CD1c-positive myeloid dendritic cell (primary cell): ENCODE results near the gene KIF21B.
A peak's percentile ranks its signal among the peaks of the same experiment; 100 is the strongest.

Source experiments
- DNase-seq: peaks from one replicate; pipeline ENCODE4 v3.0.0-alpha.2; 2016; ENCODE audit errors: extremely low spot score

KIF21B gene

GRCh38 chr1:200999667-201000066 lies 23.8 kb downstream of the KIF21B start:
- DNase-seq: no peak

GRCh38 chr1:200998323-200998722 lies 25.2 kb downstream of the KIF21B start:
- DNase-seq: no peak

GRCh38 chr1:200992382-200993048 lies 31.0 kb downstream of the KIF21B start:
- DNase-seq: no peak

GRCh38 chr1:200991097-200991614 lies 32.4 kb downstream of the KIF21B start:
- no peak for DNase-seq

GRCh38 chr1:200990114-200990513 lies 33.4 kb downstream of the KIF21B start:
- DNase-seq: no peak

- no peak for DNase-seq
These were observed 34.2 kb downstream of the KIF21B start for GRCh38 chr1:200989337-200989736.

DNA sequence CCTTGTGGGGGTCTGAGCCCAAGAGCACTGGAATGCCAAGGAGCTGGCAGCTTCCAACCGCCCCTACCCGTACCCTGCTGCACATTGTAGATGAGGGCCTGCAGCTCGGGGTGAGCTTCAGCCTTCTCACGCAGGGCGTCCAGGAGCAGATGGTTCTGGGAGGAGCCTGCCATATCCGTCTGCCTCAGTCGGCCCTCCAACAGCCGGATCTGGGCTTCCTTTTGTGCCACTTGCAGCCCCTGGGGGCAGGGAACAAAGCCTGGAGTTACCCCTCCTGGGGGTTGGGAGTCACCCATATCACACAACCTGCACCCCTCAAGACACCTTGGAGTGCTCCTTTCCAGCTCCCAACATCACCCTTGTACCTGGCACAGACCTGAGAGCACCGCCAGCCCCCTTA lies 34.8 kb downstream of the KIF21B start:
- DNase-seq: no peak

DNA sequence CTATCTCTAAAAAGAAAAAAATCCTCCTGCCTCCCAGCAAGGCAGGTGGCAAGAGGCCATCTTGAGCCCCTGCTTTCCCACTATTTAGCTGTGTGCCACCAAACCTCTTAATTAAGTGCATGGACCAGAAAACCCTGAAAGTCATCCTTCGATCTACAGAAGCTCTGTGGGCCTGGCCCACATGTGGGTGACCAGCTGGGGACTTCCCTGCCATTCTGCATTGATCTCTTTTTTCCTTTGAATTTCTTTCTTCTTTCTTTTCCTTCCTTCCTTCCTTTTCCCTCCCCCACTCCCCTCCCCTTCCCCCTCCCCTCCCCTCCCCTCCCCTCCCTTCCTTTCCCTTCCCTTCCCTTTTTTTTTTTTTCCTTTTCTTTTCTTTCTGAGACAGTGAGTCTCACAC lies 38.0 kb downstream of the KIF21B start:
- DNase-seq: no peak

DNA sequence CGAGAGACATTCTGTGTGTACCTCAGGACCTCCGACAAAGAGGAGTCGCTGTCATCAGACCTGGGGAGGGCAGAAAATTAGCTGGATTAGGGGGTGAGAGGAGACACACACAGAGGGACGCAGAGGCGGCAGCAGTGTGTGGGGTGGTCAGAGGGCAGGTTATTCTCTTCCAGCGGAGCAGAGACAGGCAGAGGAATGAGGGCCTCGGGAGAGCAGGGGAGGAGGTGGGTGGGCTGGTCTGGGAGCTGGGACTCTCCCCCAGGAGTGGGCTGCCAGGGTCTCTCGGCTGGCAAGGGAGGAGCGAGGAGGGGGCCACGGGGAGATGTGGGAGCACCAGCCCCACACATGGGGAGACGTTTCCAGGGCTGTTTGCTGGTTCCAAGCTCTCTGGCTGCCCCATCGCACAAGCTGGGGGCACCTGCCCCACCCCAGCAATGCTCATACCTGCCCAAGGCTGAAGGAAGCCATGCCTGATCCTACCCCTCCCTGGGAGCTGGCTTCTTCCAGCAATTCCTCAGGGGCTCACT lies 40.4 kb downstream of the KIF21B start:
- no peak for DNase-seq

- DNase-seq: no peak
These were observed 41.2 kb downstream of the KIF21B start for GRCh38 chr1:200982071-200982945.

- no peak for DNase-seq
These were observed 42.2 kb downstream of the KIF21B start for GRCh38 chr1:200981278-200981677.

- no peak for DNase-seq
These were observed 42.6 kb downstream of the KIF21B start for GRCh38 chr1:200980873-200981272.

DNA sequence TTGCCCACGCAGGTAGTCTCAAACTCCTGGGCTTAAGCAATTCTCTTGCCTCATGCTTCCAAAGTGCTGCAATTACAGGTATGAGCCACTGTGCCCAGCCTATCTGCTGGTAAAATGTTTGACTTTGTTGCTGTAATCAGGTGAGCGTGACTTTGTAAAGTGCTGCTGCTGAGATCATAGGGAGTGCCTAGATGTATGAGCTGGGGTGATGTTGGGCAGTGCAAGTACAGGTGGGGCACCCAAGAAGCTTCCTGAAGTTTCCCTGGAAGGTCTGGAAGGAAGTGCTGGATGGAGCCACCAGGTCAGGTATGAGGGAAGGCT lies 43.1 kb downstream of the KIF21B start:
- no peak for DNase-seq

- peak; percentile 60 for DNase-seq
These were observed 43.7 kb downstream of the KIF21B start for GRCh38 chr1:200979574-200980451.

- DNase-seq: no peak
These were observed 46.3 kb downstream of the KIF21B start for GRCh38 chr1:200977071-200977754.

DNA sequence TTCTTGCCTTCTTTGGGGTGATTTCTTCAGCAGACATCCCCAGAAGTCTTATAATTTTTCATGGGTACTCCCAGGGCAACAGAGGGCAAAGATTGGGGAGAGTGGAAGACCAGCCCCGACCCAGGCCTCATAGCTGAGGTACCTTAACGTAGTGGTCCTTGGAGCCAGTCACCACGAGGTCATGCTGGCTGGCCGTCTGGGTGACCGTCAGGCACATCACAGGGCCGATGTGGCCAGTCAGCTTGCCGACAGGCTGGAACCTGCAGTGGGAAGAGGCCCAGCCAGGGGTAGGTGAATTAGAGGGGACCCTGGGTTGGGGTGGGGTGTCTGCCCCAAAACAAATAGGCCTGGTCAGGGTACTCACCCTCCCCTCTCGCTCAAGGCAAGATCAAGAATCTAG lies 46.9 kb downstream of the KIF21B start:
- no peak for DNase-seq

GRCh38 chr1:200975458-200975857 lies 48.1 kb downstream of the KIF21B start:
- no peak for DNase-seq

- DNase-seq: no peak
These were observed 48.8 kb downstream of the KIF21B start for GRCh38 chr1:200974711-200975110.

GRCh38 chr1:200973937-200974657 lies 49.4 kb downstream of the KIF21B start:
- no peak for DNase-seq

GRCh38 chr1:200972985-200973742 lies 50.4 kb downstream of the KIF21B start:
- no peak for DNase-seq
